OCI-LY7 (cell line): ENCODE results near the gene LMNTD2. TPM values are rescaled to one million over a fixed set of nuclear protein-coding genes. Genes with fewer than 3 reads are reported as not detected.
A peak's percentile ranks its signal among the peaks of the same experiment; 100 is the strongest.

Experiments used
- BruUV-seq: library from RNA; stranded (reverse); fragments of 400-500 nt; replicated peaks from 2 replicates; lab custom pipeline; 2021; lab: Mats Ljungman, UMichigan
- CTCF ChIA-PET: fragments of 300-600 bp; sonication (Branson Sonifier 250); formaldehyde crosslinking; loops from one replicate; lab custom pipeline; 2022; ENCODE audit warnings: antibody characterized with exemption; ENCODE audit not compliant: unreplicated experiment; lab: Charles Lee
- POLR2A ChIA-PET: fragments of 300-600 bp; sonication (Branson Sonifier 250); formaldehyde crosslinking; loops from one replicate; lab custom pipeline; 2022; ENCODE audit warnings: antibody characterized with exemption; lab: Charles Lee
- DNase-seq: peaks from one replicate; pipeline ENCODE4 v3.0.0-alpha.2; 2015; ENCODE audit warnings: low spot score
- H2AFZ ChIP-seq: fragments of 200-600 bp; sonication (generic), shearing (Covaris generic); 2 replicates; pipeline ENCODE4 v1.6.1; 2014; ENCODE audit warnings: mild to moderate bottlenecking, antibody characterized with exemption, low read length, moderate library complexity
- H3K27ac ChIP-seq: fragments of 200-600 bp; sonication (generic); 2 replicates; pipeline ENCODE4 v1.5.1; 2014; ENCODE audit warnings: mixed run types, low read depth, mild to moderate bottlenecking, moderate library complexity, low read length, inconsistent platforms; ENCODE audit not compliant: poor library complexity, severe bottlenecking
- H3K36me3 ChIP-seq: fragments of 200-600 bp; sonication (generic); 2 replicates; pipeline ENCODE4 v1.6.1; 2014; ENCODE audit warnings: mild to moderate bottlenecking, antibody characterized with exemption, low read length, moderate library complexity, mixed read lengths; ENCODE audit not compliant: insufficient read depth
- H3K4me1 ChIP-seq: fragments of 200-600 bp; sonication (generic); 2 replicates; pipeline ENCODE4 v1.5.1; 2014; ENCODE audit warnings: mild to moderate bottlenecking, low read length; ENCODE audit not compliant: insufficient read depth, poor library complexity, severe bottlenecking
- H3K4me2 ChIP-seq: fragments of 200-600 bp; sonication (generic); 2 replicates; pipeline ENCODE4 v1.6.1; 2014; ENCODE audit warnings: mild to moderate bottlenecking, low read length
- H3K4me3 ChIP-seq: fragments of 200-600 bp; sonication (generic); 2 replicates; pipeline ENCODE4 v1.5.1; 2014; ENCODE audit warnings: mild to moderate bottlenecking, low read depth, low read length; ENCODE audit not compliant: poor library complexity, severe bottlenecking
- H3K79me2 ChIP-seq: fragments of 200-600 bp; sonication (generic); 2 replicates; pipeline ENCODE4 v1.6.1; 2016; ENCODE audit warnings: low read depth, mild to moderate bottlenecking, low read length, moderate library complexity, mixed read lengths; ENCODE audit not compliant: insufficient read depth
- H3K9me2 ChIP-seq: fragments of 200-600 bp; sonication (generic); 2 replicates; pipeline ENCODE4 v1.6.1; 2016; ENCODE audit warnings: mild to moderate bottlenecking, low read length, mixed read lengths; ENCODE audit not compliant: insufficient read depth
- H3K9me3 ChIP-seq: fragments of 200-600 bp; sonication (generic); 2 replicates; pipeline ENCODE4 v1.6.1; 2014; ENCODE audit warnings: mild to moderate bottlenecking, mixed run types, low read length, mixed read lengths
- H4K20me1 ChIP-seq: fragments of 200-600 bp; sonication (generic); 2 replicates; pipeline ENCODE4 v1.6.1; 2014; ENCODE audit warnings: mild to moderate bottlenecking, antibody characterized with exemption, low read length, moderate library complexity, mixed read lengths; ENCODE audit not compliant: insufficient read depth
- EZH2phosphoT487 ChIP-seq: fragments of 200-600 bp; sonication (generic); IDR thresholded peaks from 2 replicates; pipeline ENCODE4 v1.6.1; 2018; ENCODE audit warnings: low read depth, borderline replicate concordance, mild to moderate bottlenecking, mixed run types, antibody characterized with exemption, low read length, moderate library complexity, mixed read lengths
- intact Hi-C: fragments of 100-400 bp; cut with micrococcal nuclease; formaldehyde crosslinking; loops from one replicate; pipeline ENCODE4 v1.10.0; 2022; ENCODE audit not compliant: unreplicated experiment
- total RNA-seq, 2 experiments: library from RNA; depleted of rRNA in 1 of 2; stranded (reverse); fragments of >200 nt in 1 of 2; shearing (Covaris generic) in 1 of 2; gene quantifications; 2 replicates each; pipeline ENCODE4 v1.2.3, GENCODE V29; 2014 to 2022
- TF ChIP-seq, protein P1 (sequence below): fragments of 200-600 bp; sonication (generic); conservative IDR thresholded peaks from 2 replicates; pipeline ENCODE4 v1.5.1; 2014; ENCODE audit warnings: mild to moderate bottlenecking, antibody characterized with exemption, low read length, moderate library complexity, mixed read lengths

The LMNTD2 gene
- total RNA-seq, 2 experiments from 2014 or later, result 4.7 to 17.7 TPM

GRCh38 chr11:548700-549603 lies 11.6 kb downstream of the LMNTD2 start:
- intact Hi-C loops, result no loop called here
- ChIA-PET CTCF (interaction anchor here (0.6 kb wide), 1 partner anchor 133 kb away, joined by 4 read pairs; no protein-coding TSS in a partner anchor), POLR2A (interaction anchor here (0.7 kb wide), 1 partner anchor 27 kb away, joined by 3 read pairs; no protein-coding TSS in a partner anchor)
- BruUV-seq, result no TSS peak
- peak; percentile 65 for DNase-seq
- peak overlapping the region; percentile 27; the same call in 1 of the 2 replicates for H3K4me2 ChIP-seq
- no peak overlapping the region for H3K4me3 ChIP-seq
- H3K9me2 ChIP-seq, result no peaks in the 10 kb centered on the region
- H3K9me3 ChIP-seq, result no peaks in the 10 kb centered on the region
- H3K27ac ChIP-seq, result no peak overlapping the region
- TF ChIP-seq, protein P1, sequence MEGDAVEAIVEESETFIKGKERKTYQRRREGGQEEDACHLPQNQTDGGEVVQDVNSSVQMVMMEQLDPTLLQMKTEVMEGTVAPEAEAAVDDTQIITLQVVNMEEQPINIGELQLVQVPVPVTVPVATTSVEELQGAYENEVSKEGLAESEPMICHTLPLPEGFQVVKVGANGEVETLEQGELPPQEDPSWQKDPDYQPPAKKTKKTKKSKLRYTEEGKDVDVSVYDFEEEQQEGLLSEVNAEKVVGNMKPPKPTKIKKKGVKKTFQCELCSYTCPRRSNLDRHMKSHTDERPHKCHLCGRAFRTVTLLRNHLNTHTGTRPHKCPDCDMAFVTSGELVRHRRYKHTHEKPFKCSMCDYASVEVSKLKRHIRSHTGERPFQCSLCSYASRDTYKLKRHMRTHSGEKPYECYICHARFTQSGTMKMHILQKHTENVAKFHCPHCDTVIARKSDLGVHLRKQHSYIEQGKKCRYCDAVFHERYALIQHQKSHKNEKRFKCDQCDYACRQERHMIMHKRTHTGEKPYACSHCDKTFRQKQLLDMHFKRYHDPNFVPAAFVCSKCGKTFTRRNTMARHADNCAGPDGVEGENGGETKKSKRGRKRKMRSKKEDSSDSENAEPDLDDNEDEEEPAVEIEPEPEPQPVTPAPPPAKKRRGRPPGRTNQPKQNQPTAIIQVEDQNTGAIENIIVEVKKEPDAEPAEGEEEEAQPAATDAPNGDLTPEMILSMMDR, result no peak
- no peak for TF ChIP-seq EZH2phosphoT487
- H3K36me3 ChIP-seq, result no peaks in the 10 kb centered on the region
- H4K20me1 ChIP-seq, result no peaks in the 10 kb centered on the region
- peaks cover 12% of the 10 kb centered on the region for H3K4me1 ChIP-seq
- H3K79me2 ChIP-seq, result no peaks in the 10 kb centered on the region
- no peak overlapping the region for H2AFZ ChIP-seq

DNA sequence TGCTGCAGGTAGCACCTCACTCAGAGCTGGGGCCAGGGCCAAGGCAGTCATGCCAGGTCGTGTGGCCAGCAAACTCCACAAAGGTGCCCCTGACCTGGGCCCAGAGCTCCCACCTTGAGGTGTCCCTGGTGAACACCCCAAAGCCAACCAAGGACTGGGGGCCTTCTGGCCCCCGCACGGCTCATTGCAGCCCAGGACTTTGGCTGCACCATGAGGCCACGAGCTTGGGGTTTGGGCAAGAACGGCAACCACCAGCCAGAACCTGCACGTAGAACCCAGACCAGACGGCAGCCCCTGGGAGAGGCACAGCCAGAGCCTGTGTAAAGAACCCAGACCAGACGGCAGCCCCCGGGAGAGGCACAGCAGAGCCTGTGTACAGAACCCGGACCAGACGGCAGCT lies 15.4 kb downstream of the LMNTD2 start:
- CTCF ChIA-PET, result no interaction called here
- BruUV-seq, result no TSS peak

More for the DNA sequence above, 15.4 kb downstream of the LMNTD2 start:
- POLR2A ChIA-PET, result interaction anchor here (0.7 kb wide), 1 partner anchor 374 kb away, joined by 3 read pairs; no protein-coding TSS in a partner anchor
- Histone ChIP-seq H3K27ac (no peak overlapping the region), H3K4me2 (no peak overlapping the region), H3K9me2 (no peaks in the 10 kb centered on the region), H3K4me1 (peaks cover 12% of the 10 kb centered on the region), H3K4me3 (no peak overlapping the region), H4K20me1 (no peaks in the 10 kb centered on the region), H2AFZ (no peak overlapping the region), H3K79me2 (no peaks in the 10 kb centered on the region), H3K36me3 (no peaks in the 10 kb centered on the region), H3K9me3 (no peaks in the 10 kb centered on the region)
- intact Hi-C loops, result no loop called here
- DNase-seq, result no peak
- TF ChIP-seq, protein P1, result no peak
- no peak for TF ChIP-seq EZH2phosphoT487
